T-helper 1 cell treated with Interleukin-12 subunit alpha and Interleukin-12 subunit beta and Interleukin-4 antibody, amounts not matched to agents 30 μg/mL and 1 μg/mL, for 36 hours (primary cell): Measurements from ENCODE around the gene ALDH1L2.
"Not testable (repeated sequence)": the region's sequence is repeated elsewhere in the genome, so short reads cannot be mapped to it uniquely, and the experiment has no call there.

ENCODE experiments used
- H3K27ac Mint-ChIP-seq: one replicate; pipeline ENCODE4 v1.8.0; 2021; ENCODE audit warnings: mild to moderate bottlenecking, mixed read lengths
- H3K27me3 Mint-ChIP-seq: one replicate; pipeline ENCODE4 v1.8.0; 2021; ENCODE audit warnings: low read depth, mixed read lengths
- H3K36me3 Mint-ChIP-seq: one replicate; pipeline ENCODE4 v1.8.0; 2021; ENCODE audit warnings: low read depth, mixed read lengths
- H3K4me1 Mint-ChIP-seq: one replicate; pipeline ENCODE4 v1.8.0; 2021; ENCODE audit warnings: low read depth, mixed read lengths
- H3K4me3 Mint-ChIP-seq: one replicate; pipeline ENCODE4 v1.8.0; 2021; ENCODE audit warnings: mild to moderate bottlenecking, moderate library complexity, mixed read lengths
- H3K9me3 Mint-ChIP-seq: one replicate; pipeline ENCODE4 v1.8.0; 2021; ENCODE audit warnings: mixed read lengths

The ALDH1L2 gene

GRCh38 chr12:105099356-105099755 is 15.1 kb upstream of the ALDH1L2 start:
- Mint-ChIP-seq H3K27ac (no peak overlapping the region), H3K36me3 (no peaks in the 10 kb centered on the region), H3K9me3 (peaks cover 17% of the 10 kb centered on the region), H3K4me1 (no peaks in the 10 kb centered on the region), H3K27me3 (peaks cover 51% of the 10 kb centered on the region), H3K4me3 (no peak overlapping the region)

GRCh38 chr12:105095338-105095737 is 11.1 kb upstream of the ALDH1L2 start:
- Mint-ChIP-seq H3K27me3 (peaks cover 56% of the 10 kb centered on the region), H3K9me3 (peaks cover 17% of the 10 kb centered on the region)
- H3K36me3 Mint-ChIP-seq, H3K27ac Mint-ChIP-seq, H3K4me1 Mint-ChIP-seq, H3K4me3 Mint-ChIP-seq: not testable (repeated sequence)

GRCh38 chr12:105092336-105092735 is 8.1 kb upstream of the ALDH1L2 start:
- H3K9me3 Mint-ChIP-seq: peaks cover 14% of the 10 kb centered on the region
- no peaks in the 10 kb centered on the region for H3K4me1 Mint-ChIP-seq
- H3K4me3 Mint-ChIP-seq: no peak overlapping the region
- no peak overlapping the region for H3K27ac Mint-ChIP-seq
- peaks cover 38% of the 10 kb centered on the region for H3K27me3 Mint-ChIP-seq
- H3K36me3 Mint-ChIP-seq: no peaks in the 10 kb centered on the region

- Mint-ChIP-seq H3K27me3 (peaks cover 38% of the 10 kb centered on the region), H3K4me1 (no peaks in the 10 kb centered on the region), H3K27ac (no peak overlapping the region), H3K36me3 (no peaks in the 10 kb centered on the region), H3K4me3 (no peak overlapping the region), H3K9me3 (peaks cover 15% of the 10 kb centered on the region)
These were observed 7.4 kb upstream of the ALDH1L2 start for GRCh38 chr12:105091476-105092206.

GRCh38 chr12:105090361-105090760 is 6.1 kb upstream of the ALDH1L2 start:
- H3K36me3 Mint-ChIP-seq: no peaks in the 10 kb centered on the region
- no peaks in the 10 kb centered on the region for H3K4me1 Mint-ChIP-seq
- H3K27ac Mint-ChIP-seq: no peak overlapping the region
- H3K9me3 Mint-ChIP-seq: peaks cover 8% of the 10 kb centered on the region
- peaks cover 46% of the 10 kb centered on the region for H3K27me3 Mint-ChIP-seq
- H3K4me3 Mint-ChIP-seq: no peak overlapping the region

- no peaks in the 10 kb centered on the region for H3K4me1 Mint-ChIP-seq
- no peaks in the 10 kb centered on the region for H3K36me3 Mint-ChIP-seq
- no peak overlapping the region for H3K4me3 Mint-ChIP-seq
- H3K27ac Mint-ChIP-seq: no peak overlapping the region
- H3K9me3 Mint-ChIP-seq: peaks cover 4% of the 10 kb centered on the region
- H3K27me3 Mint-ChIP-seq: peaks cover 47% of the 10 kb centered on the region
These were observed 5.6 kb upstream of the ALDH1L2 start for GRCh38 chr12:105089817-105090216.

- no peaks in the 10 kb centered on the region for H3K36me3 Mint-ChIP-seq
- peaks cover 4% of the 10 kb centered on the region for H3K9me3 Mint-ChIP-seq
- H3K4me1 Mint-ChIP-seq: peaks cover 10% of the 10 kb centered on the region
- H3K27ac Mint-ChIP-seq: no peak overlapping the region
- peaks cover 45% of the 10 kb centered on the region for H3K27me3 Mint-ChIP-seq
- H3K4me3 Mint-ChIP-seq: peak overlapping the region; percentile 5
These were observed 1.2 kb upstream of the ALDH1L2 start for GRCh38 chr12:105085501-105085900.

- Mint-ChIP-seq H3K27me3 (peaks cover 47% of the 10 kb centered on the region), H3K4me3 (peak overlapping the region; percentile 81), H3K27ac (peak overlapping the region; percentile 32), H3K4me1 (peaks cover 10% of the 10 kb centered on the region), H3K9me3 (peaks cover 4% of the 10 kb centered on the region), H3K36me3 (no peaks in the 10 kb centered on the region)
These were observed 630 bp downstream of the ALDH1L2 start for GRCh38 chr12:105083551-105084105.

GRCh38 chr12:105083031-105083430 is 1.2 kb downstream of the ALDH1L2 start:
- Mint-ChIP-seq H3K27me3 (peaks cover 50% of the 10 kb centered on the region), H3K9me3 (peaks cover 4% of the 10 kb centered on the region), H3K36me3 (no peaks in the 10 kb centered on the region), H3K4me3 (no peak overlapping the region), H3K4me1 (peaks cover 10% of the 10 kb centered on the region), H3K27ac (no peak overlapping the region)

- no peaks in the 10 kb centered on the region for H3K9me3 Mint-ChIP-seq
- H3K4me3 Mint-ChIP-seq: no peak overlapping the region
- H3K36me3 Mint-ChIP-seq: no peaks in the 10 kb centered on the region
- H3K27ac Mint-ChIP-seq: no peak overlapping the region
- H3K27me3 Mint-ChIP-seq: peaks cover 38% of the 10 kb centered on the region
- H3K4me1 Mint-ChIP-seq: peaks cover 9% of the 10 kb centered on the region
These were observed 5.3 kb downstream of the ALDH1L2 start for GRCh38 chr12:105078712-105079570.

- H3K4me1 Mint-ChIP-seq: no peaks in the 10 kb centered on the region
- H3K27ac Mint-ChIP-seq: no peak overlapping the region
- H3K27me3 Mint-ChIP-seq: peaks cover 26% of the 10 kb centered on the region
- H3K9me3 Mint-ChIP-seq: no peaks in the 10 kb centered on the region
- no peak overlapping the region for H3K4me3 Mint-ChIP-seq
- no peaks in the 10 kb centered on the region for H3K36me3 Mint-ChIP-seq
These were observed 6.8 kb downstream of the ALDH1L2 start for GRCh38 chr12:105077435-105077834.

- no peaks in the 10 kb centered on the region for H3K36me3 Mint-ChIP-seq
- no peak overlapping the region for H3K4me3 Mint-ChIP-seq
- no peaks in the 10 kb centered on the region for H3K4me1 Mint-ChIP-seq
- H3K9me3 Mint-ChIP-seq: no peaks in the 10 kb centered on the region
- peaks cover 21% of the 10 kb centered on the region for H3K27me3 Mint-ChIP-seq
- H3K27ac Mint-ChIP-seq: no peak overlapping the region
These were observed 7.3 kb downstream of the ALDH1L2 start for GRCh38 chr12:105076913-105077312.

- Mint-ChIP-seq H3K27me3 (peaks cover 17% of the 10 kb centered on the region), H3K9me3 (no peaks in the 10 kb centered on the region), H3K4me1 (no peaks in the 10 kb centered on the region), H3K27ac (no peak overlapping the region), H3K4me3 (no peak overlapping the region), H3K36me3 (no peaks in the 10 kb centered on the region)
These were observed 8.2 kb downstream of the ALDH1L2 start for GRCh38 chr12:105076098-105076497.

- Mint-ChIP-seq H3K27ac (no peak overlapping the region), H3K9me3 (no peaks in the 10 kb centered on the region), H3K4me3 (no peak overlapping the region), H3K27me3 (peaks cover 6% of the 10 kb centered on the region), H3K36me3 (no peaks in the 10 kb centered on the region), H3K4me1 (no peaks in the 10 kb centered on the region)
These were observed 11.3 kb downstream of the ALDH1L2 start for GRCh38 chr12:105072888-105073488.
